Right lobe of liver (tissue), 4 donors: ENCODE results near the gene PRKCA.

Experiments used
- POLR2A ChIP-seq: fragments of 450-650 bp; IDR thresholded peaks from one replicate; pipeline ENCODE4 v1.6.1; 2017; ENCODE audit warnings: antibody characterized with exemption, mild to moderate bottlenecking
- TF ChIP-seq, protein P1 (sequence below), 4 donors: fragments of 200-600 bp in 3 of 4; fragments of 450-650 bp in 1 of 4; IDR thresholded peaks; one replicate each; pipeline versions ENCODE4 v1.5.1 to v1.8.0; 2016 to 2022; ENCODE audit warnings: antibody characterized with exemption in 4 of 4, mild to moderate bottlenecking in 2 of 4
- donor health status: DM: no; HTN: no; CAD: no.
- donor health status: DM: no; HTN: no; CAD: no.
- donor health status: DM: no; HTN: yes; CAD: no.

GRCh38 chr17:66341462-66341861, 39.0 kb downstream of the PRKCA start:
- TF ChIP-seq, protein P1, sequence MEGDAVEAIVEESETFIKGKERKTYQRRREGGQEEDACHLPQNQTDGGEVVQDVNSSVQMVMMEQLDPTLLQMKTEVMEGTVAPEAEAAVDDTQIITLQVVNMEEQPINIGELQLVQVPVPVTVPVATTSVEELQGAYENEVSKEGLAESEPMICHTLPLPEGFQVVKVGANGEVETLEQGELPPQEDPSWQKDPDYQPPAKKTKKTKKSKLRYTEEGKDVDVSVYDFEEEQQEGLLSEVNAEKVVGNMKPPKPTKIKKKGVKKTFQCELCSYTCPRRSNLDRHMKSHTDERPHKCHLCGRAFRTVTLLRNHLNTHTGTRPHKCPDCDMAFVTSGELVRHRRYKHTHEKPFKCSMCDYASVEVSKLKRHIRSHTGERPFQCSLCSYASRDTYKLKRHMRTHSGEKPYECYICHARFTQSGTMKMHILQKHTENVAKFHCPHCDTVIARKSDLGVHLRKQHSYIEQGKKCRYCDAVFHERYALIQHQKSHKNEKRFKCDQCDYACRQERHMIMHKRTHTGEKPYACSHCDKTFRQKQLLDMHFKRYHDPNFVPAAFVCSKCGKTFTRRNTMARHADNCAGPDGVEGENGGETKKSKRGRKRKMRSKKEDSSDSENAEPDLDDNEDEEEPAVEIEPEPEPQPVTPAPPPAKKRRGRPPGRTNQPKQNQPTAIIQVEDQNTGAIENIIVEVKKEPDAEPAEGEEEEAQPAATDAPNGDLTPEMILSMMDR (IDR thresholded peaks at IDR 0.05) = no peak
- no peak for TF ChIP-seq POLR2A
